Frontal cortex (tissue), 4 donors: Measurements from ENCODE around the gene LHX5. TPM values are rescaled to one million over a fixed set of nuclear protein-coding genes. Genes with fewer than 3 reads are reported as not detected.

Experiments
- DNase-seq, 2 donors: peaks; one replicate each; pipeline ENCODE4 v3.0.0; 2012; ENCODE audit warnings: low spot score in 2 of 2
- FAIRE-seq: peaks from 2 replicates; lab custom pipeline; 2012; peaks lifted over from hg19 to GRCh38; lab: Jason Lieb, UNC
- total RNA-seq: library from RNA; depleted of rRNA; stranded (reverse); fragments of >200 nt; gene quantifications from one replicate; pipeline ENCODE4 v1.2.3, GENCODE V29; 2014
- donor health status: control.
- donor health status: control.
- donor health status: control.

Gene LHX5
- total RNA-seq, 1 donor from 2014 or later, result 0.41 TPM

- no peak for FAIRE-seq
These were observed 4.5 kb downstream of the LHX5 start for GRCh38 chr12:113467142-113467501.

DNA sequence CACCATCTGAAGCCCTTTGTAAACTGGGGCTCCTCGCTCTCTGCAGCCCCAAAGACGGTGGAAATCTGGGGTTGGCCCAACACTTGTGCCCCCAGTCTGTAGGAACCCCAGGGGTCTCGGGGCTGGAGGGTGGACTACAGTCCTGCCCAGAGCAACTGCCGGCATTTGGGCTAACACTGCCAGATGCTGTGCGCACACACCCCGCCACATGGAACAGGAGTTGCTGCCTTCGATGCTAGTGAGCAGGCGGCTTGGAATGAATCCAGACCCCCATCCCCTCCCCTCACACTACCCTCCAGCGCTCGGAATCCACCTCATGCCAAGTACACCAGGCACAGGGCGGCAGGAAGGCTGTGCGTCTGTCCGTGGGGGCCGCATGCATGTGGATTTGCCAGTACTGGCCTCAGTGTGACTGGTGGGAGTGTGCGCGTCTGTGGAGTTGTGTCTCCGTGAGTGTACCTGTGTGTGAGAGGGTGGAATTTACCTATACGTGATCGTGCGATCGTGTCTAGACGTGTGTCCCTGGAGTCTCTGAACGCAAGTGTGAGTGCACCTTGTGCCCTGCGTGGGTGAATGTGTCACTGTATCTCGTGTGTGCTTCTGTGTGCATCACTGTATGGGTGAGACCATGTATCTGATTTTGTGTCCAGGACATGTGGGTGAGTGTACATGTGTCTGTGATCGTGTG is 5.1 kb downstream of the LHX5 start:
- no peak for FAIRE-seq
- no peak for DNase-seq

More at GRCh38 chr12:113467142-113467501, 4.5 kb downstream of the LHX5 start:
- no peak for DNase-seq

- FAIRE-seq, result no peak
These were observed 5.7 kb downstream of the LHX5 start for GRCh38 chr12:113465808-113466453.

DNA sequence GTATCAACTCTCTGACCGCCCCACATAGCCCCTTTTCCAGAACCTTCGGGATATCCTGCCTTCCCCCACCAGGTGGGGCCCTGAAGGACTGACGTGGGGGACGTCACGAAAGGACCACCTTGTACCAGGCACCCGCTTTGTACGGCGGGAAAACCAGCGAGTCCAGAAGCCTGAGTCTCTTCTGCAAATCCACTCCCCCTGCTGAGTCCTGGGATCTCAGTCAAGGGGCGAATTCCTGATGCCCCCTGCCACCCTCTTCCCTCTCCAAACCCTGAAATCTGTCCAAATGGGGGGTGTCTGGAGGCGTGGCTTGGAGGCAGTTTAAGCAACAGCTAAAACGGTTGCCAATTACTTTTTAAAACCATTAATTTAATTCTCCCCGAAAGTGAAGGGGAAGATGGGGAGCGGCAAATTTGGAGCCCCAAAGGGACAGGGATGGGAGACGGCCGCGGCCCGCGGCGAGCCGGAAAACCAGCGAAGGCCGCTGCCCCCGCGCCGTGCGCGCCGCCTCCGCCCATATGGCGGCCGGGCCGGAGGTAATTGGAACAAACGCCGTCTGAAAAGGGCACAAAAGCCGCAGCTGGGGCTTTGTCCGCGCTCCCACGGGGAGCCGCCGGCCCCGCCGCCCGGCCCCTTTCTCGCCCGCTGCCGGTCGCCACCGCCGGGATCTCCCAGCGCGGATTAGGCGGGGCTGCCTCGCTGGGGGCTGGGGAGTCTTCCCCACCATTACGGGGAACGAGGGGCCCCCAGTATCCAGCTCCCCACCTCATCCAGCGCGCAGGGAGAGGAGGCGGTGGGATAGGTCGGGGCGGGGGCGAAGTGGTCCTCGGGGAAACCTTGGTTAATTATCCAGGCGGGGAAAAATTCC is 6.6 kb downstream of the LHX5 start:
- DNase-seq, result peak in 1 of 2 donors; percentile 17
- no peak for FAIRE-seq

More at GRCh38 chr12:113465808-113466453, 5.7 kb downstream of the LHX5 start:
- DNase-seq, result no peak

GRCh38 chr12:113464452-113464775 is 7.3 kb downstream of the LHX5 start:
- DNase-seq (no peak), FAIRE-seq (no peak)

DNA sequence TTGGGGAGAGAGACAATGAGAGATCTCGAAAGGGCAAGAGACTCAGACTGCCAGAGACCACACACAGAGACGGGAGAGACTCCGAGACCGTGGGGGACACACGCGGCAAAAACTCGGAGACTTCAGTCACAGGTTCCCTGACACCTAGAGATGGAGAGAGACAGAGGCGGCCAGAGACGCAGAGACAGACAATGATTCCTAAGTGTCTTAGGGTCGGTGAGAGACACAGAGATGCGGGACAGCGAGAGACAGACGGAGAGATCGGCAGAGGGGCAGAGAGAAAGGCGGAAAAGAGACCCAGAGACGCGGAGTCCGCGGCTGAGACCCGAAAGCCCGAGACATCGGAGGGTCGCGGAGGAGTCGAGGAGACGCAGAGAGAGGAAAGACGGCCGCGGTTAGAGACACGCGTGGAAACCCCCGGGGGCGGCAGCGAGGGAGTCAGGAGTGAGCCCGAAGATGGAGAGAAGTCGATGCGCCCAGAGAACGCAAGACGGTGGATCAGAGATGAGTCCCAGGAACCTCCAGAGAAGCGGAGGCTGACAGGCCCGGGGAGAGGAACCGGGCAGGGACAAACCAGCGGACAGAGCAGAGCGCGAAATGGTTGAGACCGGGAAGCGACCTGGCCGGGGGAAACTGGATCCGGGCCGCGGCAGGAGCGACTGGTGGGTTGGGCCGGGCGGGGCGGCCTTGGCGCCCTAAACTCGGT is 7.8 kb downstream of the LHX5 start:
- FAIRE-seq (no peak), DNase-seq (no peak)

- DNase-seq (no peak), FAIRE-seq (no peak)
These were observed 8.5 kb downstream of the LHX5 start for GRCh38 chr12:113462998-113463745.

- no peak for FAIRE-seq
These were observed 9.4 kb downstream of the LHX5 start for GRCh38 chr12:113462117-113462774.

GRCh38 chr12:113461666-113462065 is 10.0 kb downstream of the LHX5 start:
- FAIRE-seq (no peak), DNase-seq (peak in 1 of 2 donors; percentile 24)

More at GRCh38 chr12:113462117-113462774, 9.4 kb downstream of the LHX5 start:
- DNase-seq, result peak; percentile 52 to 77

GRCh38 chr12:113459981-113460380 is 11.7 kb downstream of the LHX5 start:
- no peak for FAIRE-seq
- DNase-seq, result no peak

DNA sequence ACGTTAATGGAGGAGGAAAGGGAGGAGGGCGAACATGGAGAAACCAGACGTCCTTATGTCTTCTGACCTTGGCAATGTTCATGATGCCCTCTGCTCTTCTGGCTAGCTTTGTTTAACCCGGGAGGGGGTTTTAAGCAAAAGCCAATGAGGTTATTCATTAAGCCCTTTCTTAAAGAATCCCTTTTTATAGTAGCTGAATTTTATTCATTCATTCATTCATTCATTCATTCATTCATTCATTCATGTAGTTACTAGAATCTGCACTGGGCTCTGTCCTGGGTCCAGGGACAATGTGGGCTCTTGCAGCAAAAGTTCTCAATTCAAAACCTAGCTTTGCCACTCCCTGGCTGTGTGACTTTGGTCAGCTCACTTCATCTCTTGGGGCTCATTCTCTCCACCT is 14.0 kb downstream of the LHX5 start:
- no peak for FAIRE-seq

DNA sequence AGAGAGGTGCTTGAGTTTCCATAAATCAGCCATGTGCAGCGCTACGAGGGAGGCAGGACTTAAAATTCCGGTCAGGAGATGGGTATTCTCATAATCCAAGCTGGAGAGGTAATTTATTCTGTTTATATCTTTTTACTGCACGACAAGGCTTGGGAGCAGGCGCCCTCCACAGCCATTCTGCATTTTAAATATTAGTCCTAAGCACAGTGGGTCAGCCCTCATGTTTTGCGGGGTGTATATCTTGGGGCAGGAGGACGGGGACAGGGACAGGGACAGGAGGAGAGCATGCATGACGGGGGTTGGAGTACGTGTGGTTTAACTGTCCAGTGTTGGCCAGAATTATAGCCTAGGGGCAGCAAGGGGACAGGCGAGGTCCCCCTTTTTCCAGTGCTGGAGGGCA is 14.5 kb downstream of the LHX5 start:
- FAIRE-seq, result no peak
- no peak for DNase-seq

More for the DNA sequence above, 14.0 kb downstream of the LHX5 start:
- DNase-seq, result no peak

GRCh38 chr12:113456761-113457160 is 14.9 kb downstream of the LHX5 start:
- FAIRE-seq (no peak), DNase-seq (no peak)

GRCh38 chr12:113456199-113456598 is 15.5 kb downstream of the LHX5 start:
- DNase-seq (no peak), FAIRE-seq (no peak)

- FAIRE-seq, result no peak
- DNase-seq, result no peak
These were observed 18.3 kb downstream of the LHX5 start for GRCh38 chr12:113453330-113453729.

GRCh38 chr12:113452458-113452857 is 19.2 kb downstream of the LHX5 start:
- FAIRE-seq (no peak), DNase-seq (no peak)

DNA sequence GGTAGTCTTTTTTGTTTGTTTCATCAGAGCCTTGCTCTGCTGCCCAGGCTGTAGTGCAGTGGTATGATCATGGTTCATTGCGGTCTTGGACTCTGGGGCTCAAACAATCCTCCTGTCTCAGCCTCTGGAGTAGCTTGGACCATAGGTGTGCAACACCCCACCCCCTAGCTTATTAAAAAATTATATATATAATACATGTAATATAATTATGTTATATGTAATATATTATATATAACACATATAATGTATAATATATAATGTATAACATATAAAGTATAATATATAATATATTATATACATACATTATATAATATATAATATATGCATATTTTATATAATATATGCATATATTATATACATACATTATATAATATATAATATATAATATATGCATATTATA is 21.8 kb downstream of the LHX5 start:
- peak; percentile 99 for FAIRE-seq
- no peak for DNase-seq

DNA sequence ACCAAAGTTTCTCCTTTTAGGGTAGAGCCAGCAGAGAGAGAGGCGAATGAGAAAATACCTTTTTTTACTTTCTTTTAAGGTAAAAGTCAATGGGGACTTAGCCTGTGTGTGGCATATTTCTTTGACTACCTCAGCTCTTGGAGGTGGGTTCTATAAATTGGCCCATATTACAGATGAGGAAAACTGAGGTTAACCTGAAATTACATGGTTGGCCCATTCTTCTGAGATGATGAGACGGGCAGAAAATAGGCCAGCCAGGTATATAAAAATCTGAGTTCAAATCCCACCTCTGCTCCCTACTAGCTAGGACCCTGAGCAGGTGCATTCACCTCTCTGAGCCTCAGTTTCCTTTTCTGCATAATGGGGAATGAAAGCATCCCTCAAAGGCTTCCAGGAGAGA is 22.4 kb downstream of the LHX5 start:
- FAIRE-seq (no peak), DNase-seq (no peak)

GRCh38 chr12:113448873-113449272 is 22.8 kb downstream of the LHX5 start:
- no peak for DNase-seq

More at GRCh38 chr12:113448873-113449272, 22.8 kb downstream of the LHX5 start:
- FAIRE-seq, result no peak
